H1 (cell line): ENCODE data around the gene SIN3B. TPM values are rescaled to one million over a fixed set of nuclear protein-coding genes. Genes with fewer than 3 reads are reported as not detected.

Experiments used
- CTCF ChIA-PET: fragments of 300-600 bp; sonication (Branson Sonifier 250); formaldehyde crosslinking; loops from one replicate; lab custom pipeline; 2021; ENCODE audit not compliant: partially characterized antibody; lab: Charles Lee
- POLR2A ChIA-PET: fragments of 300-600 bp; sonication (Branson Sonifier 250); formaldehyde crosslinking; loops from one replicate; lab custom pipeline; 2021; ENCODE audit warnings: inconsistent platforms; ENCODE audit not compliant: partially characterized antibody; lab: Charles Lee
- DNase-seq, 2 experiments: peaks; one replicate each; pipeline versions ENCODE4 v3.0.0 to v3.0.0-alpha.2; 2010 to 2022; ENCODE audit warnings: low spot score in 2 of 2, low read depth in 1 of 2, mixed read lengths in 1 of 2
- FAIRE-seq: peaks from 2 replicates; lab custom pipeline; 2011; peaks lifted over from hg19 to GRCh38; lab: Jason Lieb, UNC
- H2AFZ ChIP-seq: 2 replicates; pipeline ENCODE4 v1.8.1; 2012; ENCODE audit warnings: low read length, inconsistent platforms
- H2AK5ac ChIP-seq: 2 replicates; pipeline ENCODE4 v1.6.1; 2013; ENCODE audit warnings: low read depth, low read length
- H2BK120ac ChIP-seq: replicated peaks from 2 replicates; pipeline ENCODE3; 2013; ENCODE audit warnings: low read depth, low read length, inconsistent platforms
- H2BK12ac ChIP-seq: 2 replicates; pipeline ENCODE4 v1.6.1; 2013; ENCODE audit warnings: low read depth, low read length
- H2BK15ac ChIP-seq: 2 replicates; pipeline ENCODE4 v1.6.1; 2013; ENCODE audit warnings: low read length
- H2BK20ac ChIP-seq: 2 replicates; pipeline ENCODE4 v1.6.1; 2013; ENCODE audit warnings: low read length
- H2BK5ac ChIP-seq: 2 replicates; pipeline ENCODE4 v1.6.1; 2013; ENCODE audit warnings: low read depth, low read length
- H3K14ac ChIP-seq: 2 replicates; pipeline ENCODE4 v1.6.1; 2013; ENCODE audit warnings: inconsistent platforms; ENCODE audit not compliant: insufficient read length
- H3K18ac ChIP-seq: 2 replicates; pipeline ENCODE4 v1.6.1; 2013; ENCODE audit warnings: low read length; ENCODE audit errors: extremely low read depth
- H3K23ac ChIP-seq: 2 replicates; pipeline ENCODE4 v1.6.1; 2013; ENCODE audit warnings: inconsistent platforms; ENCODE audit not compliant: insufficient read length
- H3K23me2 ChIP-seq: 2 replicates; pipeline ENCODE4 v1.6.1; 2013; ENCODE audit warnings: low read depth, low read length
- H3K27ac ChIP-seq: 2 replicates; pipeline ENCODE4 v1.6.1; 2011; ENCODE audit warnings: low read depth, low read length, inconsistent platforms
- H3K27me3 ChIP-seq, 4 experiments: replicated peaks in 1 of 4; 1 replicate in 1 of 4; 2 replicates in 3 of 4; pipeline versions ENCODE4 v1.6.1 to v1.8.1; 2011 to 2013; ENCODE audit warnings: low read length in 3 of 4, mild to moderate bottlenecking in 3 of 4, inconsistent platforms in 2 of 4, mixed read lengths in 2 of 4, moderate library complexity in 1 of 4; ENCODE audit not compliant: control insufficient read depth in 3 of 4, insufficient read depth in 3 of 4; ENCODE audit errors: extremely low read depth in 1 of 4
- H3K36me3 ChIP-seq, 4 experiments: 2 replicates each; pipeline versions ENCODE4 v1.6.1 to v1.8.1; 2011 to 2013; ENCODE audit warnings: mild to moderate bottlenecking in 4 of 4, low read length in 3 of 4, moderate library complexity in 2 of 4, control low read depth in 1 of 4, inconsistent platforms in 1 of 4; ENCODE audit not compliant: insufficient read depth in 4 of 4, control insufficient read depth in 2 of 4
- H3K4ac ChIP-seq: replicated peaks from 2 replicates; pipeline ENCODE3; 2013; ENCODE audit warnings: low read length, low read depth, mixed read lengths, inconsistent platforms; ENCODE audit not compliant: insufficient read length
- H3K4me1 ChIP-seq, 4 experiments: replicated peaks in 1 of 4; 1 replicate in 1 of 4; 2 replicates in 3 of 4; pipeline versions ENCODE4 v1.6.1 to v1.8.1; 2011 to 2013; ENCODE audit warnings: low read length in 3 of 4, inconsistent platforms in 2 of 4, mixed read lengths in 1 of 4; ENCODE audit not compliant: insufficient read depth in 4 of 4, control insufficient read depth in 3 of 4
- H3K4me2 ChIP-seq, 2 experiments: 2 replicates each; pipeline versions ENCODE4 v1.6.1 to v1.8.1; 2011 to 2013; ENCODE audit warnings: low read depth in 2 of 2, low read length in 2 of 2, control low read depth in 1 of 2, inconsistent platforms in 1 of 2, mild to moderate bottlenecking in 1 of 2; ENCODE audit not compliant: insufficient read depth in 1 of 2
- H3K4me3 ChIP-seq, 4 experiments: fragments of 200-600, 300-600 bp in 1 of 4; sonication (generic), shearing (Covaris generic), sonication (Bioruptor Twin) in 1 of 4; 2 replicates each; pipeline versions ENCODE4 v1.5.1 to v1.8.1; 2011 to 2016; ENCODE audit warnings: low read length in 4 of 4, low read depth in 3 of 4, control low read depth in 2 of 4, inconsistent platforms in 2 of 4, mild to moderate bottlenecking in 2 of 4, mixed read lengths in 1 of 4, moderate library complexity in 1 of 4; ENCODE audit not compliant: insufficient read depth in 2 of 4; ENCODE audit errors: extremely low read depth in 1 of 4
- H3K56ac ChIP-seq: replicated peaks from 2 replicates; pipeline ENCODE3; 2013; ENCODE audit warnings: low read depth, mild to moderate bottlenecking, mixed read lengths, low read length, inconsistent platforms; ENCODE audit not compliant: insufficient read length
- H3K79me1 ChIP-seq: 2 replicates; pipeline ENCODE4 v1.6.1; 2013; ENCODE audit warnings: low read depth, low read length, control low read depth
- H3K79me2 ChIP-seq, 2 experiments: 2 replicates each; pipeline versions ENCODE4 v1.6.1 to v1.8.1; 2012 to 2013; ENCODE audit warnings: low read length in 2 of 2, mild to moderate bottlenecking in 2 of 2, inconsistent platforms in 1 of 2; ENCODE audit not compliant: insufficient read depth in 2 of 2, control insufficient read depth in 1 of 2
- H3K9ac ChIP-seq, 4 experiments: replicated peaks in 1 of 4; 1 replicate in 1 of 4; 2 replicates in 3 of 4; pipeline versions ENCODE4 v1.6.1 to v1.8.1; 2011 to 2013; ENCODE audit warnings: low read depth in 3 of 4, low read length in 3 of 4, control low read depth in 2 of 4, mild to moderate bottlenecking in 2 of 4, moderate library complexity in 2 of 4, inconsistent platforms in 1 of 4; ENCODE audit errors: extremely low read depth in 1 of 4
- H3K9me3 ChIP-seq, 2 experiments: 2 replicates each; pipeline versions ENCODE4 v1.6.1 to v1.8.1; 2012 to 2013; ENCODE audit warnings: mild to moderate bottlenecking in 2 of 2, moderate library complexity in 2 of 2, control low read depth in 1 of 2, inconsistent platforms in 1 of 2, low read depth in 1 of 2, low read length in 1 of 2, mixed read lengths in 1 of 2; ENCODE audit not compliant: insufficient read depth in 2 of 2
- H4K20me1 ChIP-seq, 2 experiments: replicated peaks in 1 of 2; 2 replicates each; pipeline versions ENCODE3 to v1.8.1; 2011 to 2013; ENCODE audit warnings: inconsistent platforms in 2 of 2, low read length in 2 of 2, mild to moderate bottlenecking in 1 of 2; ENCODE audit not compliant: insufficient read depth in 2 of 2, control insufficient read depth in 1 of 2
- H4K5ac ChIP-seq: 2 replicates; pipeline ENCODE4 v1.6.1; 2013; ENCODE audit warnings: low read length, low read depth, mixed read lengths, inconsistent platforms; ENCODE audit not compliant: insufficient read length
- H4K8ac ChIP-seq: 2 replicates; pipeline ENCODE4 v1.8.0; 2013; ENCODE audit warnings: mild to moderate bottlenecking, moderate library complexity, low read length, inconsistent platforms; ENCODE audit not compliant: insufficient read depth; ENCODE audit errors: extremely low read depth
- H4K91ac ChIP-seq: replicated peaks from 2 replicates; pipeline ENCODE3; 2013; ENCODE audit warnings: low read length, mixed read lengths, inconsistent platforms; ENCODE audit not compliant: insufficient read length
- YY1 ChIP-seq: IDR thresholded peaks from 2 replicates; pipeline ENCODE4 v1.6.1; 2011; ENCODE audit warnings: low read depth, mild to moderate bottlenecking, low read length
- WGBS, 2 experiments: shearing (Covaris generic) in 1 of 2; methylation state at CpG; one replicate each; pipeline versions ENCODE4 v1.1.6 to v1.1.7; 2013 to 2015; ENCODE audit warnings: low lambda C conversion rate in 2 of 2, mixed read lengths in 2 of 2, inconsistent platforms in 1 of 2, low coverage in 1 of 2, missing lambda C conversion rate in 1 of 2; ENCODE audit not compliant: insufficient replicate concordance in 2 of 2, insufficient coverage in 1 of 2, insufficient read length in 1 of 2; ENCODE audit errors: extremely low coverage in 1 of 2, missing lambda C conversion rate in 1 of 2; 5-methylcytosine and 5-hydroxymethylcytosine counted together
- polyA plus RNA-seq, 7 experiments: library from polyadenylated mRNA; depleted of rRNA in 3 of 7; stranded (reverse) in 5 of 7; unstranded in 2 of 7; fragments of >200 nt in 5 of 7; fragments of 200-250 nt in 2 of 7; gene quantifications; 1 replicate in 5 of 7; 2 replicates in 1 of 7; 4 replicates in 1 of 7; pipeline versions ENCODE4 v1.2.1 to v1.2.3, GENCODE V29; 2011 to 2013; ENCODE audit warnings: missing spikeins in 2 of 7, mixed read lengths in 2 of 7
- total RNA-seq: library from RNA; stranded (reverse); fragmentation: NEBNext Ultra II Directional; extraction: Animal tissue kit (Norgen Biotek cat#: 25700); gene quantifications from 2 replicates; pipeline ENCODE4 v1.2.1, GENCODE V29; 2021

Gene SIN3B
- total and polyA plus RNA-seq, 2 of the 8 experiments (the other 6 are each of a cell fraction or from before 2014, with no cell fraction given): 29.5 to 71.1 TPM

- no peak overlapping the region for H2AFZ ChIP-seq
- no peak overlapping the region for H2BK120ac ChIP-seq
- H2BK12ac ChIP-seq: peak overlapping the region; percentile 81; the same call in 1 of the 2 replicates
- H3K56ac ChIP-seq: no peak overlapping the region
- H3K4me3 ChIP-seq: no peak overlapping the region
- H3K9me3 ChIP-seq: no peaks in the 10 kb centered on the region
- ChIA-PET POLR2A (no interaction called here), CTCF (interaction anchor here (0.7 kb wide), 1 partner anchor 162 kb away, joined by 6 read pairs; no protein-coding TSS in a partner anchor)
- H3K27me3 ChIP-seq: no peaks in the 10 kb centered on the region
- peak overlapping the region; percentile 93; the same call in 1 of the 2 replicates for H2AK5ac ChIP-seq
- no peak overlapping the region for H3K4me2 ChIP-seq
- no peaks in the 10 kb centered on the region for H4K20me1 ChIP-seq
- no peak overlapping the region for H3K27ac ChIP-seq
- H3K18ac ChIP-seq: no peak overlapping the region
- H4K5ac ChIP-seq: no peak overlapping the region
- peak overlapping the region; percentile 72; the same call in 1 of the 2 replicates for H2BK20ac ChIP-seq
- H3K79me2 ChIP-seq: no peaks in the 10 kb centered on the region
- TF ChIP-seq YY1: no peak
- FAIRE-seq (no peak), DNase-seq (no peak)
- no peak overlapping the region for H2BK5ac ChIP-seq
- H2BK15ac ChIP-seq: no peak overlapping the region
- H3K23me2 ChIP-seq: peaks cover 5% of the 10 kb centered on the region; the same call in 1 of the 2 replicates
- no peak overlapping the region for H4K8ac ChIP-seq
- H3K4ac ChIP-seq: no peak overlapping the region
- WGBS, 2 experiments: 95% methylated on average over 7 of the region's 8 CpGs; no CpG with 5 or more reads in 1 of the 2 experiments
- no peaks in the 10 kb centered on the region for H3K79me1 ChIP-seq
- no peaks in the 10 kb centered on the region for H3K36me3 ChIP-seq
- no peak overlapping the region for H3K23ac ChIP-seq
- H3K9ac ChIP-seq: no peak overlapping the region
- no peak overlapping the region for H3K14ac ChIP-seq
- peaks cover 4 to 17% (median 10%) of the 10 kb centered on the region in 4 experiments for H3K4me1 ChIP-seq
- H4K91ac ChIP-seq: no peak overlapping the region
These were observed 6.5 kb upstream of the SIN3B start for GRCh38 chr19:16822648-16823047.
